IPS-15b (cell line): ENCODE results near the gene TLN1.

Experiments
- H3K27me3 ChIP-seq: one replicate; pipeline ENCODE4 v1.6.1; 2013; ENCODE audit warnings: low read length; ENCODE audit not compliant: control insufficient read depth, insufficient read depth
- H3K36me3 ChIP-seq: one replicate; pipeline ENCODE4 v1.6.1; 2013; ENCODE audit warnings: low read length; ENCODE audit not compliant: control insufficient read depth, insufficient read depth
- H3K4me1 ChIP-seq: one replicate; pipeline ENCODE4 v1.6.1; 2013; ENCODE audit warnings: mild to moderate bottlenecking, low read length; ENCODE audit not compliant: control insufficient read depth, insufficient read depth
- H3K4me3 ChIP-seq: one replicate; pipeline ENCODE4 v1.5.1; 2013; ENCODE audit warnings: low read depth, low read length
- H3K9ac ChIP-seq: one replicate; pipeline ENCODE4 v1.6.1; 2013; ENCODE audit warnings: low read depth, mild to moderate bottlenecking, low read length
- H3K9me3 ChIP-seq: one replicate; pipeline ENCODE4 v1.6.1; 2013; ENCODE audit warnings: mild to moderate bottlenecking, low read length; ENCODE audit not compliant: control insufficient read depth, insufficient read depth

TLN1 gene

DNA sequence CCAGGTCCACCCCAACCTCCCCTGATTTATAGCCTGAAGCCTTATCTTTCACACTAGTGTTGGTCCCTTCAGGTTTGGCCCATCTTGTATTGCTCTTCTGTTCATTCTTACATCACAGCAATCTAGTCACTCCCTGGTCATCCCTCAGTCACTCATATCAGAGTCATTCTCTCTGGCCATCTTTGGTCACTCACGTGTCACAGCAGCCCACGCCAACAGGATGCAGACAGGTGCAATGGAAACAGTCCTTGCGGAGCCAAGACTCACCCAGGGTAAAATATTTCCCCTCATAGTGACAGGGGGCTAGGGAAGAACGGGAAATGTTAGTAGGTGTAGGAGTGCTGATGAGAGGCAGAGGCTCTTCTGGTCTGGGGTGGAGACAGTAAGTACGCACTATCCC is 21.5 kb upstream of the TLN1 start:
- Histone ChIP-seq H3K36me3 (peaks cover 24% of the 10 kb centered on the region), H3K4me1 (no peaks in the 10 kb centered on the region), H3K9ac (no peak overlapping the region), H3K4me3 (no peak overlapping the region), H3K27me3 (no peaks in the 10 kb centered on the region), H3K9me3 (no peaks in the 10 kb centered on the region)

- peak overlapping the region; percentile 97 for H3K4me3 ChIP-seq
- no peak overlapping the region for H3K9ac ChIP-seq
- no peaks in the 10 kb centered on the region for H3K27me3 ChIP-seq
- peaks cover 11% of the 10 kb centered on the region for H3K4me1 ChIP-seq
- H3K36me3 ChIP-seq: peaks cover 24% of the 10 kb centered on the region
- H3K9me3 ChIP-seq: no peaks in the 10 kb centered on the region
Measured at GRCh38 chr9:35750256-35750531, 18.2 kb upstream of the TLN1 start.

- Histone ChIP-seq H3K27me3 (no peaks in the 10 kb centered on the region), H3K4me3 (peak overlapping the region; percentile 97), H3K36me3 (peaks cover 24% of the 10 kb centered on the region), H3K9me3 (no peaks in the 10 kb centered on the region), H3K9ac (peak overlapping the region; percentile 24), H3K4me1 (peaks cover 11% of the 10 kb centered on the region)
Measured at GRCh38 chr9:35749515-35750255, 17.7 kb upstream of the TLN1 start.

GRCh38 chr9:35748858-35749514 is 17.0 kb upstream of the TLN1 start, which contains the start of the genes GBA2 and RGP1:
Gene GBA2 (minus strand): TSS chr9:35749228. CDS start chr9:35748704, 524 bp downstream.
Gene RGP1 (plus strand): TSS chr9:35749287. CDS start chr9:35749756, 469 bp downstream.
- Histone ChIP-seq H3K9me3 (no peaks in the 10 kb centered on the region), H3K36me3 (peaks cover 29% of the 10 kb centered on the region), H3K9ac (peak within 1 kb of the TSS; percentile 66), H3K27me3 (no peaks in the 10 kb centered on the region), H3K4me3 (peak within 1 kb of the TSS; percentile 97), H3K4me1 (peaks cover 11% of the 10 kb centered on the region)

GRCh38 chr9:35748242-35748857 is 16.4 kb upstream of the TLN1 start:
- Histone ChIP-seq H3K4me3 (peak overlapping the region; percentile 74), H3K4me1 (peaks cover 11% of the 10 kb centered on the region), H3K9ac (peak overlapping the region; percentile 66), H3K27me3 (no peaks in the 10 kb centered on the region), H3K36me3 (peaks cover 31% of the 10 kb centered on the region), H3K9me3 (no peaks in the 10 kb centered on the region)

DNA sequence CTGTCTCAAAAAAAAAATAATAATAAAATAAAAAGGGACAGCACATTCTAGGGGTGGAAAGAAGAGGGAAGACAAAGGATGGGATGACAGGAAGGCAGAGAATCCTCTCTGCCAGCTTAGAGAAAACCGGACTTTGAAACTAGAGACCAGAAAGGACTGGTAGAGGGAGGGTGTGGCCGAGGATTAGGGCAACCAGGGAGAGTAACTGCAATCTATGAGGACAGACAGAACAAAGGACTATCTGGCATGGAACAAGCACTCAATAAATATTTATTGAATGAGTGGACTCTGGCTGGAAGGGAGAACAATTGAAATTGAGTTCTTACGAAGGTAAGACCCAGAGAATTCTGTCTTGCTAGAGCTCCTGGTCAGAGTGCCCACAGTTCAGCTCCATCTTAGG is 14.6 kb upstream of the TLN1 start:
- Histone ChIP-seq H3K27me3 (no peaks in the 10 kb centered on the region), H3K4me1 (peaks cover 11% of the 10 kb centered on the region), H3K36me3 (peaks cover 35% of the 10 kb centered on the region), H3K4me3 (peak overlapping the region; percentile 74), H3K9me3 (no peaks in the 10 kb centered on the region), H3K9ac (no peak overlapping the region)

DNA sequence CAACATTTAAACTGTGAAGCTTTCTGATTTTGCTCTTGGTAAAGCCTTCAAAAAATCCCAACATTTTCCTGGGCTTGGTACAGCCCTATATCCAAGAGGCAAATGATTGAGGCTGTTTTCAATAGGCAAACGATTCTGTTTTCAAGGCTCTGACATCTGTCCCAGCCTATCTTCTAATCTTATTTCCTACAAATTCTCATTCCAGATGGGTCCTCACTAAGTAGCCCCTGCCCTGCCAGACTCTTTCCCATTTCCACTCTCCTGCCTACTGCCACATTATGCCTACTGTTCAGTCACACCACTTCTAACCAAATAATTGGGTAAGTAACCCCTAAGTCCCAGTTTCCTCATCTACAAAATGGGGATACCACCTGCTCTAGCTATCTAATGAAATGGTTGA is 13.6 kb upstream of the TLN1 start:
- Histone ChIP-seq H3K9ac (no peak overlapping the region), H3K9me3 (no peaks in the 10 kb centered on the region), H3K4me3 (no peak overlapping the region), H3K4me1 (peaks cover 11% of the 10 kb centered on the region), H3K36me3 (peaks cover 36% of the 10 kb centered on the region), H3K27me3 (no peaks in the 10 kb centered on the region)

GRCh38 chr9:35743880-35744518 is 12.0 kb upstream of the TLN1 start:
- Histone ChIP-seq H3K27me3 (no peaks in the 10 kb centered on the region), H3K4me3 (no peak overlapping the region), H3K9me3 (no peaks in the 10 kb centered on the region), H3K4me1 (peaks cover 11% of the 10 kb centered on the region), H3K9ac (no peak overlapping the region), H3K36me3 (peaks cover 51% of the 10 kb centered on the region)

GRCh38 chr9:35743452-35743851 is 11.5 kb upstream of the TLN1 start:
- no peak overlapping the region for H3K9ac ChIP-seq

GRCh38 chr9:35741740-35742139 is 9.7 kb upstream of the TLN1 start:
- Histone ChIP-seq H3K9ac (no peak overlapping the region), H3K4me1 (peaks cover 4% of the 10 kb centered on the region), H3K9me3 (no peaks in the 10 kb centered on the region), H3K4me3 (no peak overlapping the region), H3K27me3 (no peaks in the 10 kb centered on the region), H3K36me3 (peaks cover 74% of the 10 kb centered on the region)

More at GRCh38 chr9:35743452-35743851, 11.5 kb upstream of the TLN1 start:
- peaks cover 57% of the 10 kb centered on the region for H3K36me3 ChIP-seq
- H3K9me3 ChIP-seq: no peaks in the 10 kb centered on the region
- H3K4me1 ChIP-seq: peaks cover 11% of the 10 kb centered on the region
- no peaks in the 10 kb centered on the region for H3K27me3 ChIP-seq
- no peak overlapping the region for H3K4me3 ChIP-seq

DNA sequence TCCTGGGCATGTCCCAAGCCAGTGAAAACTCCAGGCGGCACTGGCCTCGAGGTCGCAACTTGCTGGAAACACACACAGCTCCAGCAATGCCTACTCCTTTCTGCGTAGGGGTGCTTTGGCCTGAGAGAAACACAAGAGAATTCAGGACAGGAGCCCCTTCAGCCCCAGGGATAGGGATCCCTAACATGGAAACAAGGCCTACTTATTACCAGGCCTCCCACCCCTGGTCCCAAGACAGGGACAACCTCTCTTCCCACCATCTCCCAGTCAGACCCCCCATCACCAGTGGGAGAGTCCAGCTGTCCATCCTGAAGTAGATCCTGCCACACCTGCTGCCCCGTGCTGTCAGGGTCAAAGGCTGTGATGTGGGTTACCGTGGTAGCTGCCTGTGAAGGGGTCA is 8.2 kb upstream of the TLN1 start:
- Histone ChIP-seq H3K27me3 (no peaks in the 10 kb centered on the region), H3K36me3 (peaks cover 80% of the 10 kb centered on the region), H3K4me1 (no peaks in the 10 kb centered on the region), H3K4me3 (no peak overlapping the region), H3K9ac (no peak overlapping the region), H3K9me3 (no peaks in the 10 kb centered on the region)
